Measurements from ENCODE around the gene CERK.

The CERK gene

DNA sequence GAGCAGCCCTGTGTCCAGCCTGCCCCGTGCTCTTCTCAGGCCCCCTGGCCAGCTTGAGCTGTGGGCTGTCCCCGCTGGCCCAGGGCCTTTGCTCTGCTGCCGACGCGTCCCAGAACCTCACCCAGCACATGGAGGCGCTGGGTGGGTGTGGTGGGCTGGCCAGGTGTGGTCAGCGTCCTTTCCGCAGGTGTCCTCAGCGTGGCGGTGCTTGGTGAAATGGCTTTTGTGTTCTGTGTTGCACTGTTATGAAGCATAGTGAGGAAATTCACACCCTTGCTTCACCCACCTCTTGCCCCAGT is 80.4 kb downstream of the CERK start:
- POLR2A ChIA-PET, result no interaction called here
- TF ChIP-seq, protein P1, sequence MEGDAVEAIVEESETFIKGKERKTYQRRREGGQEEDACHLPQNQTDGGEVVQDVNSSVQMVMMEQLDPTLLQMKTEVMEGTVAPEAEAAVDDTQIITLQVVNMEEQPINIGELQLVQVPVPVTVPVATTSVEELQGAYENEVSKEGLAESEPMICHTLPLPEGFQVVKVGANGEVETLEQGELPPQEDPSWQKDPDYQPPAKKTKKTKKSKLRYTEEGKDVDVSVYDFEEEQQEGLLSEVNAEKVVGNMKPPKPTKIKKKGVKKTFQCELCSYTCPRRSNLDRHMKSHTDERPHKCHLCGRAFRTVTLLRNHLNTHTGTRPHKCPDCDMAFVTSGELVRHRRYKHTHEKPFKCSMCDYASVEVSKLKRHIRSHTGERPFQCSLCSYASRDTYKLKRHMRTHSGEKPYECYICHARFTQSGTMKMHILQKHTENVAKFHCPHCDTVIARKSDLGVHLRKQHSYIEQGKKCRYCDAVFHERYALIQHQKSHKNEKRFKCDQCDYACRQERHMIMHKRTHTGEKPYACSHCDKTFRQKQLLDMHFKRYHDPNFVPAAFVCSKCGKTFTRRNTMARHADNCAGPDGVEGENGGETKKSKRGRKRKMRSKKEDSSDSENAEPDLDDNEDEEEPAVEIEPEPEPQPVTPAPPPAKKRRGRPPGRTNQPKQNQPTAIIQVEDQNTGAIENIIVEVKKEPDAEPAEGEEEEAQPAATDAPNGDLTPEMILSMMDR (IDR thresholded peaks at IDR 0.05; ENCODE audit: control extremely low read depth, extremely low read depth, low read depth, missing control alignments), result no peak

DNA sequence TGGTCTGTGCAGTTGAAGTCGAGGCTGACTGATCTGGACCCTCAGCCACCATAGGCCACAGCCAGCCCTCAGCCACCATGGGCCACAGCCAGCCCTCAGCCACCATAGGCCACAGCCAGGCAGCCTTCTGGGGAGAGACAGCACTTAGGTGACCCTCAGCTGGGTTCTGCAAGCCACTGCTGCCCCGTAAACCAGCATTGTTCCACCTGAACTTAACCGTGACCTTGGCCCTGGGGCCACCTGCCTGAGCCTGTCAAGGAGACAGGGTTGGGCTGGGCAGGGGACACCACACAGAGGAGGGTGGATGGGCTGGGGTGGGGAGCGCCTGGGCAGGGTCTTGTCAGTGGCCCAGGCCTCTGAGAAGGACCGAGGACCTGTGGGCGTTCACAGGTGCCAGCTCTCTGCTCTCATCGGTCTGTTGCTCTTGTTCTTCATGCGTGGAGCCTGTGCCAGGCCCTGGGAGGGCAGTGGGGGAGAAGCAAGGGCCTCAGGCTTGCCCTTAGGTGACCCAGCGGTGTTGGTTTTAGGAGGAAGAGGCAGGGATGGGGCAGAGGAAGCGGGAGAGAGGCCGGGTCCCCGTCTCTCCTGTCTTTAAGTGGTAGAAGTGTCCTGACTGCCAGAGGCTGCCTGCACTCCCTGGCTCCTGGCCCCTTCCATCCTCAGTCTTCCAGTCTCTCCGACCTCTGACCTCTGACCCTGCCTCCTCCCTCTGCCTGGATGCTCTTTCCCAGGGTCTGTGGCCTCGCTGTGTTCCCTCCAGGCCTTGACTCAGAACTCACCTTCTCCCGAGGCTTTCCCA is 81.0 kb downstream of the CERK start:
- ChIA-PET POLR2A (no interaction called here), CTCF (no interaction called here)
- TF ChIP-seq, protein P1 (IDR thresholded peaks at IDR 0.05; ENCODE audit: control extremely low read depth, extremely low read depth, low read depth, missing control alignments), result no peak
- DNase-seq (ENCODE audit: extremely low spot score), result no peak

More for the DNA sequence above, 80.4 kb downstream of the CERK start:
- CTCF ChIA-PET, result no interaction called here
- DNase-seq (ENCODE audit: extremely low spot score), result no peak

DNA sequence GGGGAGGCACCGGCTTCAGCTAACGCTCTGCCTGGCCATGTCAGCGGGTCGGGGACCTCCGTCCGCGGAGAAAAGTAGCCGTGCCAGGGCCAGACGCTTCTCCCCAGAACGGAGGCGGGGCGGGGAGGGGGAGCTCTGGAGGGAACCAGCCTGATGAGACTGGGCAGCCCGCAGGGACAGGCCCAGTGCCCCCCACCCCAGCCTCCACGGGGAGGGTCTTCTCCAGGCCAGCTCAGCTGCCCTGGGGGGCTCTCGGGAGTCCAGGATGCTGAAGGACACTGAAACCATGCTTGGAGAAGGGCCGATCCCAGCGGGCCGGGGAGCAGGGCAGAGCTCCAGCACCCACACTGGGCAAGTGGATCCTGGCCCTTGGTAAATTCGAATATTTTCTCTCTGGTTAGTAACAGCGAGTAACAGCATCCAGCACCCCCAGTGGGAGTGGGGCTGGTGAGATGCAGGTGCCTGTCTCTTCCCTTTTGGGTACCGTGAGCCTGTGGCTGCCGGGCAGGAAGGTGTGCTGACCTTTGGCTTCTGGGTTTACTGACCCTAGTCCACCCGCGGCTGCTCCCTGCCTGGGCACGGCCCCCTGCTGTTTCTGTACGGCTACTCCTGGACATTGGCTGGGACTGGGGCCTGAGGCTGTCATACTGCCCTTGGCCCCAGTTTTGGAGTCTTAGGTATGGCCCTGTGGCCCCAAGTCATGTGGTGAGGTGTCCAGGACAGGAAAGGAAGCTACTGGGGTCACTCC is 82.0 kb downstream of the CERK start:
- DNase-seq (ENCODE audit: extremely low spot score), result no peak
- CTCF ChIA-PET, result interaction anchor here (1.8 kb wide), 1 partner anchor 9 kb away, joined by 5 read pairs; no protein-coding TSS in a partner anchor
- TF ChIP-seq, protein P1 (IDR thresholded peaks at IDR 0.05; ENCODE audit: control extremely low read depth, extremely low read depth, low read depth, missing control alignments), result no peak
- POLR2A ChIA-PET, result no interaction called here

DNA sequence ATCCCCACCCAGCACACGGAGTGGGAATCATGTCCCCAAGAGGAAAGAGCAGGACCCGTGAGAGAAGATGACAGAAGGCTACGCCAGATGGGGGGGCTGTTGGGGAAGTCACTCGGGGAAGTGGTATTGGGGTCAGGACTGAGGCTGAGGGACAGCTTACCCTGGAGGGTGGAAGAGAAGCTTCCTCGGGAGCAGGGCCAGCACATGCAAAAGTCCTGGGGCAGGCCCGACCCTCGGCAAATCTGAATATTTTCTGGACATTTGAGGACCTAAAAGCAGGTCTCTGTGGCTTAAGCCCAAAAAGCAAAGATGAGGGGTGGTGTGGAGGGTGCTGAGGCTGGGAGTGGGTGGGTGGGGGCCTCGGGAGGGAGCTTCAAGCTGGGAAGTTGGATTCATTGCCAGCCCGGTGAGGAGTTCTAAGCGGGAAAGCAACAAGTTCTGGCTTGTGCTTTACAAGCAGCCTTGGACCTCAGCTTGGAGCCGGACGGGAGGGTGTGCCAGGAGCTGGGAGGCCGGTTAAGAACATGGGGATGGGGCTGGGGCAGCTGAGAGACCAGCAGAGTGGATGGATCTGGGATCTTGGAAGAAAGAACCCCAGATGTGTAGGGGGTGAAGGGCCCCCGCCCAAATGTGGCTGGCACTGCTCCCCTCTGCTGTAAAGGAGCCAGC is 83.0 kb downstream of the CERK start:
- TF ChIP-seq, protein P1 (IDR thresholded peaks at IDR 0.05; ENCODE audit: control extremely low read depth, extremely low read depth, low read depth, missing control alignments), result no peak
- no peak for DNase-seq (ENCODE audit: extremely low spot score)
- POLR2A ChIA-PET, result no interaction called here
- CTCF ChIA-PET, result interaction anchor here (1.8 kb wide), 1 partner anchor 9 kb away, joined by 5 read pairs; no protein-coding TSS in a partner anchor

DNA sequence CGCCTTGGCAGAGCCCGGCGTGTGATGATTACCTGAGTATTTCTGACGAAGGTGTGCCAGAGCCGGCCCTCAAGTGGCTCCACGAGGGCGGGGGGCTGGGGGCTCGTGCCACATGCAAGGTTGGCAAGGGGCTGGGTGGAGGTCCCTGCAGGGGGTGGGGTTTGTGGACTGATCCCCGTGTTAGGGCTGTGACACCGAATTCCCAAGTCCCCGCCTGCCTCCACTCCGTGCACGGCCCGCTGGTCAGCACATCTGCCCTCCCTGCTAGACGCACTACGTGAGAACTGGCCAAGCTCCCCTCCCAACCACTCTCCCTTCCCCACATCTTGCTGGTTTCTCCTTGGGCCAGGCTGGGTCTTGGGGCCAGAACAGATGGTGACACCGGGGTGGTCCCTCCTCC is 83.6 kb downstream of the CERK start:
- POLR2A ChIA-PET, result no interaction called here
- TF ChIP-seq, protein P1 (IDR thresholded peaks at IDR 0.05; ENCODE audit: control extremely low read depth, extremely low read depth, low read depth, missing control alignments), result no peak
- CTCF ChIA-PET, result interaction anchor here (1.8 kb wide), 1 partner anchor 8 kb away, joined by 5 read pairs; no protein-coding TSS in a partner anchor
- DNase-seq (ENCODE audit: extremely low spot score), result no peak

DNA sequence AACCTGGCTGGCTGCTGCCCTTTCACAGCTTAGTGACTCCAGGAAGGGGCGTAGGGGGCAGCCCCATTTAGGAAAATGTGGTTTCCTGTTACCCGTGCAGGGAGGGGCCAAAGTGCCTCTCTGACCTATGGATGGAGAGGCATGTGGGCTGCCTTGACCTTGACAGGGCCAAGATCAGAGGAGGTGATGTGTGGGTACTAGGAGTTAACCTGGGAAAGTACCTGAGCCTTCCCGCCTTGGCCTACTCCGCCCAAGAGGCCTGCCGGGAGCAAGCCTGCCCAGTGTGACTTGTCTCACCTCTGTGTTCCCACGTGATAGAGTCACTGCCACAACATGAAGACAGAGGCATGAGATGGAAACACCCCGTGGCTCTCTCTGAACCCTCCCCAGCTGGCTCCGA is 84.5 kb downstream of the CERK start:
- ChIA-PET CTCF (no interaction called here), POLR2A (no interaction called here)

More for the DNA sequence above, 84.5 kb downstream of the CERK start:
- TF ChIP-seq, protein P1 (IDR thresholded peaks at IDR 0.05; ENCODE audit: control extremely low read depth, extremely low read depth, low read depth, missing control alignments), result no peak
- DNase-seq (ENCODE audit: extremely low spot score), result peak; percentile 71
